ENCODE data around the gene GNG4. TPM values are rescaled to one million over a fixed set of nuclear protein-coding genes. Genes with fewer than 3 reads are reported as not detected.

GNG4 gene
- total RNA-seq, 1 experiment from 2014 or later: 34.4 TPM

DNA sequence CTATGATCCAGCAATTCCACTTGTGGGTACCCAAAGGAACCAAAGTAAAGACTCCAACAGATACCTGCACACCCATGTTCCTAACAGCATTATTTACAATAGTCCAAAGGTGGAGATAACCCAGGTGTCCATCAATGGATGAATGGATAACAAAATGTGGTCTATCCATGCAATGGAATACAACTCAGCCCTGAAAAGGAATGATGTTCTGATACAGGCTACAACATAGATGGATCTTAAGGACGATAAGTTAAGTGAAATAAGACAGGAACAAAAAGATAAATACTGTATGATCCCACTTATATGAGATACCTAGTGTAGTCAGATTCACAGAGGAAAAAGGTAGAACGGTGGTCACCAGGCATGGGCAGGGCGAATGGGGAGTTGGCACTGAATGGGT is 69.7 kb downstream of the GNG4 start:
- Histone ChIP-seq H2BK20ac (ENCODE audit: low read depth, low read length, poor library complexity, severe bottlenecking) (no peak overlapping the region), H3K79me2 (ENCODE audit: insufficient read depth, low read length) (no peaks in the 10 kb centered on the region), H2BK5ac (ENCODE audit: insufficient read length, low read length) (no peak overlapping the region), H3K4me1 (ENCODE audit: insufficient read depth, low read length) (no peaks in the 10 kb centered on the region), H4K91ac (ENCODE audit: insufficient read length, low read depth, low read length) (no peak overlapping the region), H2BK15ac (ENCODE audit: low read depth, low read length) (no peak overlapping the region), H3K27ac (ENCODE audit: insufficient read length, low read depth, low read length) (no peak overlapping the region), H4K5ac (ENCODE audit: insufficient read length, low read depth, low read length) (no peak overlapping the region), H2BK120ac (ENCODE audit: low read depth, low read length, poor library complexity, severe bottlenecking) (no peak overlapping the region), H3K27me3 (ENCODE audit: insufficient read depth, low read length) (no peaks in the 10 kb centered on the region), H3K9ac (ENCODE audit: extremely low read depth, insufficient read length, low read length) (no peak overlapping the region), H3K23ac (ENCODE audit: insufficient read length, low read depth, low read length) (no peak overlapping the region), H3K14ac (ENCODE audit: insufficient read depth, low read length) (no peak overlapping the region), H3K23me2 (ENCODE audit: insufficient read length, low read depth, low read length, poor library complexity, severe bottlenecking) (no peaks in the 10 kb centered on the region), H3K4me2 (ENCODE audit: insufficient read depth, insufficient read length, low read length) (no peak overlapping the region), H4K8ac (replicated peaks; ENCODE audit: insufficient read length, low read depth, low read length) (no peak overlapping the region), H2BK12ac (ENCODE audit: insufficient read length, low read depth, low read length) (no peak overlapping the region), H3K79me1 (ENCODE audit: insufficient read depth, low read depth, low read length, poor library complexity, severe bottlenecking) (no peaks in the 10 kb centered on the region), H3T11ph (ENCODE audit: low read length) (no peak overlapping the region), H4K20me1 (ENCODE audit: control insufficient read depth, insufficient read depth, insufficient read length) (no peaks in the 10 kb centered on the region), H3K9me3 (ENCODE audit: control insufficient read depth, low read depth, low read length) (no peaks in the 10 kb centered on the region), H3K4ac (ENCODE audit: low read depth, low read length) (no peak overlapping the region), H2AK5ac (ENCODE audit: insufficient read length, low read length) (no peak overlapping the region), H2AFZ (ENCODE audit: low read length) (no peak overlapping the region), H3K56ac (ENCODE audit: insufficient read length, low read depth, low read length) (no peak overlapping the region), H3K18ac (ENCODE audit: insufficient read length, low read depth, low read length) (no peak overlapping the region)
- Mint-ChIP-seq H3K27ac (no peak overlapping the region), H3K27me3 (ENCODE audit: low read depth) (no peaks in the 10 kb centered on the region; the same call in 1 of the 2 replicates), H3K4me1 (no peaks in the 10 kb centered on the region), H3K9me3 (peaks cover 4 to 6% of the 10 kb centered on the region in 2 experiments; a peak in 4 of 5 replicates), H3K4me3 (no peak overlapping the region), H3K36me3 (ENCODE audit: insufficient read depth in 1 of 3, low read depth in 3 of 3) (peaks cover 39 to 44% (median 44%) of the 10 kb centered on the region in 3 experiments)
- no peak for DNase-seq
- TF ChIP-seq, protein P1, sequence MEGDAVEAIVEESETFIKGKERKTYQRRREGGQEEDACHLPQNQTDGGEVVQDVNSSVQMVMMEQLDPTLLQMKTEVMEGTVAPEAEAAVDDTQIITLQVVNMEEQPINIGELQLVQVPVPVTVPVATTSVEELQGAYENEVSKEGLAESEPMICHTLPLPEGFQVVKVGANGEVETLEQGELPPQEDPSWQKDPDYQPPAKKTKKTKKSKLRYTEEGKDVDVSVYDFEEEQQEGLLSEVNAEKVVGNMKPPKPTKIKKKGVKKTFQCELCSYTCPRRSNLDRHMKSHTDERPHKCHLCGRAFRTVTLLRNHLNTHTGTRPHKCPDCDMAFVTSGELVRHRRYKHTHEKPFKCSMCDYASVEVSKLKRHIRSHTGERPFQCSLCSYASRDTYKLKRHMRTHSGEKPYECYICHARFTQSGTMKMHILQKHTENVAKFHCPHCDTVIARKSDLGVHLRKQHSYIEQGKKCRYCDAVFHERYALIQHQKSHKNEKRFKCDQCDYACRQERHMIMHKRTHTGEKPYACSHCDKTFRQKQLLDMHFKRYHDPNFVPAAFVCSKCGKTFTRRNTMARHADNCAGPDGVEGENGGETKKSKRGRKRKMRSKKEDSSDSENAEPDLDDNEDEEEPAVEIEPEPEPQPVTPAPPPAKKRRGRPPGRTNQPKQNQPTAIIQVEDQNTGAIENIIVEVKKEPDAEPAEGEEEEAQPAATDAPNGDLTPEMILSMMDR (conservative IDR thresholded peaks at IDR 0.05): no peak
- no CpG with 5 or more reads among the region's 3 CpGs for WGBS (ENCODE audit: extremely low coverage, insufficient read length, low lambda C conversion rate)
